Liver (tissue), 9 donors: ENCODE measurements around the gene MAP3K5. TPM values are rescaled to one million over a fixed set of nuclear protein-coding genes. Genes with fewer than 3 reads are reported as not detected.

ENCODE experiments used
- DNase-seq: peaks from one replicate; pipeline ENCODE4 v3.0.0-alpha.2; 2017; ENCODE audit warnings: low spot score
- H3K27ac ChIP-seq, 2 donors: one replicate each; pipeline ENCODE4 v1.7.0; 2013; ENCODE audit warnings: inconsistent platforms in 2 of 2, low read length in 2 of 2, control low read depth in 1 of 2, low read depth in 1 of 2, mild to moderate bottlenecking in 1 of 2
- H3K27me3 ChIP-seq, 4 donors: one replicate each; pipeline versions ENCODE4 v1.6.1 to v1.7.0; 2013; ENCODE audit warnings: low read length in 3 of 4, inconsistent platforms in 1 of 4, mild to moderate bottlenecking in 1 of 4, moderate library complexity in 1 of 4; ENCODE audit not compliant: control insufficient read depth in 4 of 4, insufficient read depth in 4 of 4
- H3K36me3 ChIP-seq, 4 donors: one replicate each; pipeline versions ENCODE4 v1.6.1 to v1.7.0; 2013; ENCODE audit warnings: low read length in 3 of 4, mild to moderate bottlenecking in 3 of 4, low read depth in 1 of 4, moderate library complexity in 1 of 4; ENCODE audit not compliant: control insufficient read depth in 4 of 4, insufficient read depth in 3 of 4
- H3K4me1 ChIP-seq, 4 donors: one replicate each; pipeline versions ENCODE4 v1.6.1 to v1.7.0; 2013; ENCODE audit warnings: low read length in 3 of 4, mild to moderate bottlenecking in 3 of 4, moderate library complexity in 1 of 4; ENCODE audit not compliant: control insufficient read depth in 4 of 4, insufficient read depth in 4 of 4
- H3K4me3 ChIP-seq, 3 donors: one replicate each; pipeline versions ENCODE4 v1.6.1 to v1.7.0; 2013; ENCODE audit warnings: low read length in 3 of 3, control low read depth in 1 of 3, low read depth in 1 of 3, mild to moderate bottlenecking in 1 of 3
- H3K9ac ChIP-seq, 2 donors: one replicate each; pipeline ENCODE4 v1.7.0; 2013; ENCODE audit warnings: low read length in 2 of 2, mild to moderate bottlenecking in 2 of 2, moderate library complexity in 2 of 2, control low read depth in 1 of 2, low read depth in 1 of 2
- H3K9me3 ChIP-seq, 4 donors: one replicate each; pipeline versions ENCODE4 v1.6.1 to v1.7.0; 2013; ENCODE audit warnings: low read length in 3 of 4; ENCODE audit not compliant: control insufficient read depth in 4 of 4
- ATF3 ChIP-seq: IDR thresholded peaks from 2 replicates; pipeline ENCODE4 v1.6.1; 2016; ENCODE audit warnings: antibody characterized with exemption
- EGR1 ChIP-seq, 2 donors: IDR thresholded peaks; 2 replicates each; pipeline ENCODE4 v1.6.1; 2016 to 2018; ENCODE audit warnings: antibody characterized with exemption in 2 of 2, low read depth in 2 of 2
- FOXA1 ChIP-seq: IDR thresholded peaks from 2 replicates; pipeline ENCODE4 v1.6.1; 2016; ENCODE audit warnings: antibody characterized with exemption
- FOXA2 ChIP-seq: IDR thresholded peaks from 2 replicates; pipeline ENCODE4 v1.6.1; 2016; ENCODE audit warnings: antibody characterized with exemption
- GABPA ChIP-seq, 2 donors: IDR thresholded peaks in 1 of 2; conservative IDR thresholded peaks in 1 of 2; 2 replicates each; pipeline ENCODE4 v1.6.1; 2016; ENCODE audit warnings: antibody characterized with exemption in 2 of 2, mild to moderate bottlenecking in 1 of 2, moderate library complexity in 1 of 2
- HNF4A ChIP-seq, 2 donors: conservative IDR thresholded peaks; 2 replicates each; pipeline ENCODE4 v1.6.1; 2016; ENCODE audit warnings: antibody characterized with exemption in 2 of 2, mild to moderate bottlenecking in 2 of 2
- HNF4G ChIP-seq: IDR thresholded peaks from 2 replicates; pipeline ENCODE4 v1.6.1; 2016; ENCODE audit warnings: antibody characterized with exemption
- JUND ChIP-seq, 2 donors: IDR thresholded peaks; 2 replicates each; pipeline ENCODE4 v1.6.1; 2016; ENCODE audit warnings: antibody characterized with exemption in 2 of 2
- NR2F2 ChIP-seq: IDR thresholded peaks from 2 replicates; pipeline ENCODE4 v1.6.1; 2016; ENCODE audit warnings: antibody characterized with exemption
- RAD21 ChIP-seq, 2 donors: IDR thresholded peaks; 2 replicates each; pipeline ENCODE4 v1.6.1; 2016; ENCODE audit warnings: antibody characterized with exemption in 2 of 2, mild to moderate bottlenecking in 2 of 2
- REST ChIP-seq: IDR thresholded peaks from 2 replicates; pipeline ENCODE4 v1.6.1; 2016; ENCODE audit warnings: antibody characterized with exemption, mild to moderate bottlenecking
- RXRA ChIP-seq, 2 donors: IDR thresholded peaks; 2 replicates each; pipeline ENCODE4 v1.6.1; 2017 to 2018; ENCODE audit warnings: antibody characterized with exemption in 2 of 2, mild to moderate bottlenecking in 1 of 2
- SP1 ChIP-seq: IDR thresholded peaks from 2 replicates; pipeline ENCODE4 v1.6.1; 2018; ENCODE audit warnings: antibody characterized with exemption, mild to moderate bottlenecking
- TAF1 ChIP-seq: conservative IDR thresholded peaks from 2 replicates; pipeline ENCODE4 v1.6.1; 2016; ENCODE audit warnings: antibody characterized with exemption, mild to moderate bottlenecking
- YY1 ChIP-seq: IDR thresholded peaks from 2 replicates; pipeline ENCODE4 v1.6.1; 2016; ENCODE audit warnings: antibody characterized with exemption, mild to moderate bottlenecking
- WGBS: extraction: QIAGEN DNeasy Blood & Tissue Kit; methylation state at CpG from one replicate; pipeline ENCODE4 v1.1.7; 2013; 5-methylcytosine and 5-hydroxymethylcytosine counted together
- polyA plus RNA-seq, 2 donors: library from polyadenylated mRNA; stranded (reverse) in 1 of 2; unstranded in 1 of 2; fragments of 200-250 nt in 1 of 2; fragments of >200 nt in 1 of 2; fragmentation: Nextera tagmentation in 1 of 2; extraction: Ambion mirVana in 1 of 2; gene quantifications; one replicate each; pipeline versions ENCODE4 v1.2.1 to v1.2.3, GENCODE V29; 2013 to 2015
- total RNA-seq, 2 donors: library from RNA; depleted of rRNA; stranded (reverse); fragments of >200 nt; gene quantifications; one replicate each; pipeline ENCODE4 v1.2.3, GENCODE V29; 2014
- TF ChIP-seq, protein P1 (sequence below): IDR thresholded peaks from 2 replicates; pipeline ENCODE4 v1.6.1; 2016; ENCODE audit warnings: antibody characterized with exemption
- TF ChIP-seq, protein P2 (sequence below): fragments of 150-350 bp; IDR thresholded peaks from 2 replicates; pipeline ENCODE4 v1.5.1; 2017; ENCODE audit warnings: improper control_type of control experiment, low read depth, low read length; ENCODE audit not compliant: missing input control
- TF ChIP-seq, protein P3 (sequence below): IDR thresholded peaks from 2 replicates; pipeline ENCODE4 v1.6.1; 2016; ENCODE audit warnings: antibody characterized with exemption
- donor health status: healthy.
- donor health status: healthy.
- donor health status: healthy.
- donor health status: healthy.
- donor health status: healthy.

Gene MAP3K5
- total and polyA plus RNA-seq, 4 donors: 2.9 to 18.0 (median 5.5) TPM

- Histone ChIP-seq H3K36me3 (no peaks in the 10 kb centered on the region), H3K27me3 (no peaks in the 10 kb centered on the region), H3K4me1 (peaks cover 1 to 17% (median 9%) of the 10 kb centered on the region in 4 donors), H3K9ac (no peak overlapping the region), H3K9me3 (no peaks in the 10 kb centered on the region), H3K4me3 (no peak overlapping the region), H3K27ac (no peak overlapping the region)
- TF ChIP-seq, protein P1, sequence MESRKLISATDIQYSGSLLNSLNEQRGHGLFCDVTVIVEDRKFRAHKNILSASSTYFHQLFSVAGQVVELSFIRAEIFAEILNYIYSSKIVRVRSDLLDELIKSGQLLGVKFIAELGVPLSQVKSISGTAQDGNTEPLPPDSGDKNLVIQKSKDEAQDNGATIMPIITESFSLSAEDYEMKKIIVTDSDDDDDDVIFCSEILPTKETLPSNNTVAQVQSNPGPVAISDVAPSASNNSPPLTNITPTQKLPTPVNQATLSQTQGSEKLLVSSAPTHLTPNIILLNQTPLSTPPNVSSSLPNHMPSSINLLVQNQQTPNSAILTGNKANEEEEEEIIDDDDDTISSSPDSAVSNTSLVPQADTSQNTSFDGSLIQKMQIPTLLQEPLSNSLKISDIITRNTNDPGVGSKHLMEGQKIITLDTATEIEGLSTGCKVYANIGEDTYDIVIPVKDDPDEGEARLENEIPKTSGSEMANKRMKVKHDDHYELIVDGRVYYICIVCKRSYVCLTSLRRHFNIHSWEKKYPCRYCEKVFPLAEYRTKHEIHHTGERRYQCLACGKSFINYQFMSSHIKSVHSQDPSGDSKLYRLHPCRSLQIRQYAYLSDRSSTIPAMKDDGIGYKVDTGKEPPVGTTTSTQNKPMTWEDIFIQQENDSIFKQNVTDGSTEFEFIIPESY: no peak
- no peak for TF ChIP-seq HNF4G
- TF ChIP-seq FOXA2: no peak
- TF ChIP-seq ATF3: no peak
- no peak for TF ChIP-seq HNF4A (conservative IDR thresholded peaks at IDR 0.05)
- TF ChIP-seq, protein P2, sequence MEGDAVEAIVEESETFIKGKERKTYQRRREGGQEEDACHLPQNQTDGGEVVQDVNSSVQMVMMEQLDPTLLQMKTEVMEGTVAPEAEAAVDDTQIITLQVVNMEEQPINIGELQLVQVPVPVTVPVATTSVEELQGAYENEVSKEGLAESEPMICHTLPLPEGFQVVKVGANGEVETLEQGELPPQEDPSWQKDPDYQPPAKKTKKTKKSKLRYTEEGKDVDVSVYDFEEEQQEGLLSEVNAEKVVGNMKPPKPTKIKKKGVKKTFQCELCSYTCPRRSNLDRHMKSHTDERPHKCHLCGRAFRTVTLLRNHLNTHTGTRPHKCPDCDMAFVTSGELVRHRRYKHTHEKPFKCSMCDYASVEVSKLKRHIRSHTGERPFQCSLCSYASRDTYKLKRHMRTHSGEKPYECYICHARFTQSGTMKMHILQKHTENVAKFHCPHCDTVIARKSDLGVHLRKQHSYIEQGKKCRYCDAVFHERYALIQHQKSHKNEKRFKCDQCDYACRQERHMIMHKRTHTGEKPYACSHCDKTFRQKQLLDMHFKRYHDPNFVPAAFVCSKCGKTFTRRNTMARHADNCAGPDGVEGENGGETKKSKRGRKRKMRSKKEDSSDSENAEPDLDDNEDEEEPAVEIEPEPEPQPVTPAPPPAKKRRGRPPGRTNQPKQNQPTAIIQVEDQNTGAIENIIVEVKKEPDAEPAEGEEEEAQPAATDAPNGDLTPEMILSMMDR: no peak
- TF ChIP-seq JUND (IDR thresholded peaks at IDR 0.05): no peak
- no peak for TF ChIP-seq YY1
- TF ChIP-seq NR2F2: no peak
- no peak for TF ChIP-seq RXRA (IDR thresholded peaks at IDR 0.05)
- TF ChIP-seq, protein P3, sequence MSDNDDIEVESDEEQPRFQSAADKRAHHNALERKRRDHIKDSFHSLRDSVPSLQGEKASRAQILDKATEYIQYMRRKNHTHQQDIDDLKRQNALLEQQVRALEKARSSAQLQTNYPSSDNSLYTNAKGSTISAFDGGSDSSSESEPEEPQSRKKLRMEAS: no peak
- no peak for TF ChIP-seq SP1
- no peak for TF ChIP-seq REST
- TF ChIP-seq RAD21 (IDR thresholded peaks at IDR 0.05): no peak
- no peak for TF ChIP-seq GABPA (IDR thresholded peaks at IDR 0.05 in 1 of 2, conservative IDR thresholded peaks at IDR 0.05 in 1 of 2)
- TF ChIP-seq EGR1 (IDR thresholded peaks at IDR 0.05; ENCODE audit: low read depth in 2 of 2): no peak
- TF ChIP-seq FOXA1: no peak
- TF ChIP-seq TAF1: no peak
- no peak for DNase-seq
- WGBS: 88% methylated on average over 3 of the region's 3 CpGs
These were observed 262.6 kb downstream of the MAP3K5 start for GRCh38 chr6:136529710-136530109.
